HG02678 (cell line): ENCODE data around the gene SORCS2.

ENCODE experiments used
- ATAC-seq: cut with Tn5 transposase; IDR thresholded peaks from one replicate; pipeline ENCODE4 v1.9.1; 2021; ENCODE audit warnings: mild to moderate bottlenecking, moderate library complexity; ENCODE audit not compliant: unreplicated experiment

The SORCS2 gene

GRCh38 chr4:7299908-7300710, 107.8 kb downstream of the SORCS2 start:
- no peak for ATAC-seq

DNA sequence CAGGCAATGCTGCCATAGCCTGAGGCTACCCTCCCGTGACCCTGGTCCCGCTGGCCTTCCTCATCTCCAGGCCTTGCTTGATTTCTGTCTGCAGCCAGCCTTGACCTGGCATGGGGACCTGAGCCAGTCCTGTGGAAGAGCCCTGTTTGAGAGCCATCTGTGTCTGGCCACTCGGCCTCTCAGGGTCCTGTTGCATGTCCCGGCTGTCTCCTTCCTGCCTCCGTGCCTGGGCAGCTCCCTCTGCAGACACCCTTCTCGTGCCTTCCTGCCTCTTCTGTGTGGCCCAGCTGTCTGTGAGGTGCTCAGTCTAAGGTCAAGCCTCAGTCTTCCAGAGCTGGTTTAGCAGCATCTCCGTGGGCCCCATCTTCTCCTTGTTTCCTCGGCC, 108.4 kb downstream of the SORCS2 start:
- no peak for ATAC-seq

- no peak for ATAC-seq
Observed at GRCh38 chr4:7301126-7301785, 108.9 kb downstream of the SORCS2 start.

GRCh38 chr4:7301846-7302630, 109.7 kb downstream of the SORCS2 start:
- no peak for ATAC-seq

DNA sequence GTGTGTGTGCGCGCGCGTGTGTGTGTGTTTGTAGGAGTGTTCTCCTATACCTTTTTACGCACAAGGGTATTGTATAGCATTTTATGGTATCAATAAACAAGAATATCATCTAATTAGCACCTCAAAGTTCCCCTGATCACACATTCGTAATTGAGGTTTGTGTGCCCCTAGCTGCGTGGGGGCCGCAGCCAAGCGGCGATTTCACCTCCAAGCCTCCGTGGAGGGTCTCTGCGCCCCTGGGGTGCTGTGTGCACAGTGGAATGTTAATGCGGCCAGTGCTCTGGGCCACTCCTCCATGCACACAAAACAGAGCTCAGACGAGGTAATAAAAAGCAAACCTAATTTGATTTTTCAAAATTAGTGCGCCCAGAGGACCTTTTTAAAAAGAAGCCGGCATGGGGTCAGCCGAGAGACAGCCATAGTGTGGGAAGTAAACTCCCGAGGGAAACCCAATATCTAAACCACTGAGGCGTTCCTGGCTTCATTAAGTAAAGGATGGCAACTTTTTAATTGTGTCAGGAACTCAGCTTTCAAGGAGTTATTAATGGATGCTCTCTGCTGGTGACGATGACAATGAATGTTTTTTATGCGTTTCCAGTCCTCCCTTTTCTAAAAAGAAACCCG, 110.6 kb downstream of the SORCS2 start:
- no peak for ATAC-seq

DNA sequence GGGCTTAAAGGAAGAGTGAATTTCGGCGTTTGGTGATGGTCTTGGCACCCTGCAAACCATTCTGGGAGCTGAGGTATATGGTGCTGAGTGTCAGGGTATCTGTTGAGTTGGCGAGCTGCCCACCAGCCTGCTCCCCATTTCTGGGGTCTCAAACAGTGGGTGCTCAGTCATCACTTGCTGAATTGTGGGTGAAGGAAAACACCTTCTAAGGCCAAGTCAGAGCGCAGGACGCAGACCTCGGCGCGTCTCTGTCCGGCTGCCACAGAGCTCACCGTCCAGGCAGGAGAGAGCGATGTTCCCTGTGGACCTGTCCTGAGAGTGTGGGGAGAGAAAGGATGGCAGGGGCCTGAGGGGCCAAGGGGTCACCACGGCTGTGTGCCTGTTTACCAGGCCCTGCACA, 111.2 kb downstream of the SORCS2 start:
- no peak for ATAC-seq

DNA sequence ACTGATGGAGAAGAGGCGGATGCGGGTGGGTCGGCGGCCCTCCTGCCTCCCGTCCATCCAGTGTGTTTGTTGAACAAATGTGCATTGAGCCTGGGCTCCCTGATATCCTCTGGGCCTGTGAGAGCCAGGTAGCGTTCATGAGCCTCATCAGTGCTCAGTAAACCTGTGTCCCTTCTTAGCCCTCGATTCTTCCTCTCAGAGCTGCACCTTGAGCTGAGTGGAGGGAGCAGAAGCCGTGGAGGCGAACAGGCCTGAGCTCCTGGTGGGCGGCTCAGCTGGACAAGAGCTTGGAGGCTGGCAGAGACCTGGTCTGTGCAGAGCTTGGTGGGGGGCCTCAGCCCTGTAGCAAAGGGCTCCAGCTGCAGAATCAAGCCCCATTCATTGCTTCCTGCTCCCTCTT, 112.1 kb downstream of the SORCS2 start:
- ATAC-seq: no peak

DNA sequence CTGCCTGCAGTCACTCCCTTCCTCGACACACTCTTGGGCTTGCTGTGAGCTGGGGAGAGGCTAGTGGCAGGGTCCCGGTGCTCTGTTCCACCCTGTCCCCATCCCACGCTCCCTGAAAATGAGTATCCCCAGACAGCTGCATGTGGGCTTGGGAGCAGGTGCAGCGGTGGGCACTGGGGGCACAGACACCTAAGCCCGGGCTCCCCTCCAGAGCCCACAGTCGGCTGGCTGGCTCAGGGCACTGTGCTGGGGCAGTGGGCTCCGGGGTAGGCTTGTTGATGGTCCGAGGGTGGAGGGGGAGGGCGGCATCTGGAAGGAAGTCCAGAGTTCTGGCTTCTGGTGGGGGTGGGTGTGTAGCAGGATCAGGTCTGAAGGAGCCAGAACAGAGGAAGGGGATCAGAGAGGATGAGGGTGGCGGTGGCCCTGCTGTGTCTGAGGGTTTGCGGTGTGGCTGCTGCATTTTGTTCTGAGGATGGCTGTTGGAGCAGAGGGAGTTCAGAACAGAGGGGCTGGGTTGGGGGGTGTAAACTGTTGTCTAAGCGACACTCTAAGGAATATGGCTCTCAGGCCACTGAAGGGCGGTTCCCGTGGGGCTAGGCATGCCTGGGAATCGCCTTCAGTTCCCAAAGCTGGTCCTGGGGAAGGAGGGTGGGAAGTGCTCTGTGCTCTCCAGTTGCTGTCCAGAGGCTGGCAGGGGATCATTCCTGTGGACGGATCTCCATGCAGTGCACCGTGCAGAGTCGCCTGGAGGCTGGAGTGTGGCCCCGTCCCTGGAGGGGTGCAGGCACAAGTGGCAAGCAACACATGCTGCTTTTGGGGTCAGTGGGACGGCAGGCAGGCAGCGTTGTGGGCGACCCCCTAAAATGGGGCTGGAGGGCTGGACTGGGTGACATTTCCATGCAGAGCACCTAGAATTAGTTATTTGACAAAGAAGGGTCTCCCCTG, 114.0 kb downstream of the SORCS2 start:
- ATAC-seq: no peak

- no peak for ATAC-seq
Observed at GRCh38 chr4:7306986-7307385, 114.6 kb downstream of the SORCS2 start.

DNA sequence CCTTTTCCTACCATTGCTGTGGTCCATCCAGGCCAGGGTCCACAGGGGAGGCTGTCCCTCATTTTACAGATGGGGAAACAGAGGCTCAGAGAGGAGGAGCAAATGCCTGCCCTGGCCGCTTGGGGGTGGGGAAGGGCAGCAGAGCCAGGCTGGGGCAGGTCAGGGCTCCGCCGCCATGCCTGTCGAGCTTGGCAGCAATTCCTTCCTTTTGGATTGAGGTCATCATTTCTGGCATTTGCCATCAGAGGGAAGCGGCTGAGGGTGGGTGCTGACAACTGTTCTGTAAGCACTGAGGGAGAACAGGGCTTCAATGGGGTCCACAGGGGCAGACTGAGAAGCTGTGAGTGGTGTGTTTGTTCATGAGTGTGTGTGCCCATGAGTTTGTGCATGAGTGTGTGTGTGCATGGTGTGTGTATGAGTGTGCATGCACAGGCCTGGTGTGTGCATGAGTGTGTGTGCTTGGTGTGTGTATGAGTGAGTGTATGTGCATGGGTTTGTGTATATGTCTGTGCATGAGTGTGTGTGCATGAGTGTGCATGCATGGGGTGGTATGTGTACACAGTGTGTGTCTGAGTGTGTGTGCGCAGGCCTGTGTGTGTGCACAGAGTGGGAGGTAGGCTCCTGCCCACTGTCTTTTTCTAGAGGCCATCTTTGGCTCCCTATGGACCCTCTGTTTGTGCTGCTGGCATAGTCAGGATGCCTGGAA, 115.2 kb downstream of the SORCS2 start:
- no peak for ATAC-seq

DNA sequence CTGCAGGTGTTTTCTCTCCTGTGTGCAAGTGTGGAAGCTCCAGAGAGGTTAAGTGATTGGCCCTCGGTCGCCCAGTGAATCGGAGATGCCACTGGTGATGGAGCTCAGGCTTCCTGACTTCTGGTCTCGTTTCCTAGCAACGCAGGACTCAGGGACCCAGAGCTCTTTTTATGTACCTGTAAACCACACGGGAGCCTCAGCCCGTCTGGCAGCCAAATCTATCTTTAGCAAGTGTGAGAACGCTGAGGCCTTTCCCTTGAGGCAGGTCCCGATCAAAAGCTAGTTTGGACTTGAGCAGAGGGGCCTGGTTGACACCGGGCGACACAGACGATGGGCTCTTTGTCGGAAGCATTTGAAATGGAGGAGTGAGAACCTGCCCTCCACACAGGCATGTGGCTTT, 116.8 kb downstream of the SORCS2 start:
- no peak for ATAC-seq

DNA sequence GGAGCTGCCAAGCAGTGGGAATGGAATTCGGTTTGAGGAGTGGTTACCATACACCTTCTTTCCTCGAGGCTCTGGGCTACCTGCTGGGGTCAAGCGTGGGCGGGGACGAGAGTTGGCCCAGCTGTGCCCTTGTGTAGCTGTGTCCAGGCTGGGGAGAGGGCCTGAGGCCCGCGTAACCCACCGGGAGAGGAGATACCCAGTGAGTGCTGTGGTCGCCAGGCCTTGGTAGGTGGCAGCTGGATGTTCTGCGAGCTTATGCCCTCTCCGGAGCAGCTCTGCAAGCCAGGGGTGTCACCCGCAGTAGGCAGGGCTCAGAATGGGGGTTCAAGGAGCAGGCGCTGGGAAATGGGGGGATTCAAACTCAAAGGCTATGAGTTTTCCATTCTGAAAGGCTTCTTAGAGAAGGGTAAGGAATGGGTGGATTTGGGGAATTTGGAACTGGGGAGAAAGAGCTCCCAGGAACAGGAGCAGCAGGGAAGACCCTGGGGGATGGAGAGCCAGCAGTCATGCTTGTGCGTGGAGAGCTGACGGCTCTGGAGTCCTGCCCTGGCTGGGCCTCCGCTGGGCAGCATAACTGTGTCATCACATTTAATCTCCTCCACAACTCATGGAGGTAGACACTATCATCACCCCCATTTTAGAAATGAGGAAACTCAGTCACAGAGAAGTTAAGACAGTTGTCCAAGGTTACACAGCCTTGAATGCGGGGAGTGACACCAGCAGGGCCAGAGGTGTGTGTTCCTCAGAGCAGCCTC, 117.5 kb downstream of the SORCS2 start:
- no peak for ATAC-seq

GRCh38 chr4:7310451-7310850, 118.1 kb downstream of the SORCS2 start:
- no peak for ATAC-seq

GRCh38 chr4:7311205-7311604, 118.9 kb downstream of the SORCS2 start:
- ATAC-seq: no peak

DNA sequence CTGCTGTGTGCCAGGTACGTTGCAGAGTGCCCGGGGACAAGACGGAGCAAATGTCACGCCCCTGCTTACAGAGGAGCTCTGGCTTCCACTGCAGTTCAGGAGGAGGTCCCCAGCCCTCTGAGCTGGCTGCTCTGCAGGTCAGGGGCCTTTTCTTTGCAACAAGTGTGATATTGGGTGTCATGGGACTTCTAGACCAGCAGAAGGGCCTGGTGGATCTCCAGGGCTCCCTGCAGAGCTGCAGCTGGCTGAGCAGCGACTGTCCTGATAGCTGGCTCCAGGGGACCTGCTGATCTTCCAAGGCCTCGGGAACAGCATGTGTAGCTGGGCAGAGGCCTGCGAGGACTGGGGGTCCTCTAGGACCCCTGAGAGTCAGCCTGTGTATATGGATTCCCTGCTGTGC, 120.4 kb downstream of the SORCS2 start:
- ATAC-seq: no peak

DNA sequence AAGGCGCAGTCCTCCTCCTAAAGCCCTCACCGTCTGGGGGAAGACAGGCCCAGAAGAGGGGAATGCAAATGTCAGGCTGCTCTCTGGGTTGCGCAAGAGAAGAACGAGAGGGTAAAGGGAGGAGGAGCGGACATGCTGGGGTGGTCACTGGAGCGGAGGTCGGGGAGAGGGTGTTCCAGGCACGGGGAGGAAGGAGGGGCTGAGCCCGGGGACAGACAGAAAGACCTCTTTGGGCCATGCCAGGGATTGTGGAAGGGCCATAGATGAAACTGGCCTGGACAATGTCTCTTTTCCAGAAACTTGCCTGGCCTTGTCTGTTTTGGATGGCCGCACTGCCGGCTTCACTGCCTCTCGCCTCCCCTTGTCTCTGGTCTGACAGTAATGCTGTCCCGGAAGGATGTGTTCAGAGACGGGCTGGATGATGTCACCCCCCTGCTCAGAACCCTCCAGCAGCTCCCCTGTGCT, 121.0 kb downstream of the SORCS2 start:
- ATAC-seq: no peak

DNA sequence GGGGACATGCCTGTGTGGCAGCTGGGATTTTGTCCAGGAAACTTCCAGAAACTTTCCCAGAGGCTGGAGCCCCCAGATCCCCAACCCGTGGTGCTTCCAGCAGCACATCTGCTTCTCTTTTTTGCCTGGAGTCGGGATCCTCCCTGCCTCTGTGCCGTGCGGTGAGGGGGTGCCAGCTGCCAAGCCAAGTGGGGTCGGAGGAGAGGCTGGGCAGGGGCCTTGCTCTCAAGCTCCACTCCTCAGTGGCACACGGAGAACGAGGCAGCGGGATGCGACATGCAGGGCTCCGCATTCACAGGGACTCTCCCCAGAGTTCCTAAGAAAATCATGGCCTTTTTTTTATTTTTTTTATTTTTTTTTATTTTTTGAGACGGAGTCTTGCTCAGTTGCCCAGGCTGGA, 121.7 kb downstream of the SORCS2 start:
- no peak for ATAC-seq

- no peak for ATAC-seq
Observed at GRCh38 chr4:7315286-7315685, 122.9 kb downstream of the SORCS2 start.

GRCh38 chr4:7315935-7316334, 123.6 kb downstream of the SORCS2 start:
- no peak for ATAC-seq
